Coronary artery (tissue), 2 donors: ENCODE results near the gene ATP11A.

Source experiments
- DNase-seq: peaks from one replicate; pipeline ENCODE4 v3.0.0-alpha.2; 2017; ENCODE audit warnings: low spot score
- H3K27ac ChIP-seq, 2 donors: fragments of 200-600 bp; sonication (generic); one replicate each; pipeline ENCODE4 v1.5.1; 2016 to 2019
- H3K4me3 ChIP-seq: fragments of 200-600 bp; sonication (generic); 2 replicates; pipeline ENCODE4 v1.5.1; 2016; ENCODE audit warnings: mild to moderate bottlenecking, moderate library complexity
- CTCF ChIP-seq: fragments of 200-600 bp; sonication (generic); IDR thresholded peaks from one replicate; pipeline ENCODE4 v1.5.1; 2019; ENCODE audit warnings: antibody characterized with exemption

Gene ATP11A

GRCh38 chr13:112657850-112658445 lies 31.9 kb upstream of the ATP11A start:
- no peak for TF ChIP-seq CTCF
- no peak overlapping the region for H3K27ac ChIP-seq
- no peak for DNase-seq
- H3K4me3 ChIP-seq = no peak overlapping the region

GRCh38 chr13:112658808-112659207 lies 31.0 kb upstream of the ATP11A start:
- no peak for DNase-seq
- TF ChIP-seq CTCF = no peak
- H3K27ac ChIP-seq = no peak overlapping the region
- no peak overlapping the region for H3K4me3 ChIP-seq

GRCh38 chr13:112661291-112661690 lies 28.5 kb upstream of the ATP11A start:
- no peak overlapping the region for H3K4me3 ChIP-seq
- H3K27ac ChIP-seq = no peak overlapping the region
- DNase-seq = no peak
- TF ChIP-seq CTCF = no peak

GRCh38 chr13:112664501-112665203 lies 25.2 kb upstream of the ATP11A start:
- DNase-seq = no peak

GRCh38 chr13:112668924-112669323 lies 20.9 kb upstream of the ATP11A start:
- DNase-seq = no peak
- no peak for TF ChIP-seq CTCF
- Histone ChIP-seq H3K27ac (no peak overlapping the region), H3K4me3 (no peak overlapping the region)

More at GRCh38 chr13:112664501-112665203, 25.2 kb upstream of the ATP11A start:
- Histone ChIP-seq H3K4me3 (no peak overlapping the region), H3K27ac (no peak overlapping the region)
- no peak for TF ChIP-seq CTCF

- TF ChIP-seq CTCF = no peak
- Histone ChIP-seq H3K27ac (no peak overlapping the region), H3K4me3 (no peak overlapping the region)
- no peak for DNase-seq
Observed at GRCh38 chr13:112669881-112670499, 19.8 kb upstream of the ATP11A start.

- TF ChIP-seq CTCF = no peak
- Histone ChIP-seq H3K4me3 (no peak overlapping the region), H3K27ac (no peak overlapping the region)
- DNase-seq = no peak
Observed at GRCh38 chr13:112670864-112671263, 19.0 kb upstream of the ATP11A start.
